Mesenteric fat pad (tissue), 1 donor: Measurements from ENCODE around the gene PLPP4. TPM values are rescaled to one million over a fixed set of nuclear protein-coding genes. Genes with fewer than 3 reads are reported as not detected.
"Not testable (repeated sequence)": the region's sequence is repeated elsewhere in the genome, so short reads cannot be mapped to it uniquely, and the experiment has no call there.

Experiments
- DNase-seq: peaks from one replicate; pipeline ENCODE4 v3.0.0-alpha.2; 2020; ENCODE audit warnings: low spot score
- total RNA-seq: library from RNA; stranded (reverse); fragmentation: NEBNext Ultra II Directional; extraction: Animal tissue kit (Norgen Biotek cat#: 25700); gene quantifications from one replicate; pipeline ENCODE4 v1.2.1, GENCODE V29; 2021
- donor health status: DM: yes; HTN: yes; CAD: no.

The PLPP4 gene
- total RNA-seq, 1 donor from 2014 or later = not detected

DNA sequence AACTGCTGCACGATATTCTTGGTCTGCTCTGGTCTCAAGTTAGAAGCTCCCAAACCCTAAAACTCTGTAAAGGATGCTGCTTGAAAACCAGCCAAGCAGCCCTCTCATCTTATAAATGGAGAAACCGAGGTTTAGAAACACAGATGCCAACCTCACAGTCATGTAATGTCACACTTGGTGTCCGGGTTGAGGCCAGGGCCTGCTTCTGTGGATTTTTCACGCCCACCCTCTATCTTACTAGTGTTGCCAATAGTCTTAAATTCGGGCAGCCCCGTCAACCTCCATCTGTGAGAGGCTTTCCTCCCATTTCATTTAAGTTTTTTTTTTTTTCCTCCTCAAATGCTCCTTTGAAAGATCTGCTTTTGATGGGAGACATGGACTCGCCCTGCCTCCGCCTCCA lies 28.9 kb downstream of the PLPP4 start:
- no peak for DNase-seq

- no peak for DNase-seq
These were observed 29.7 kb downstream of the PLPP4 start for GRCh38 chr10:120486671-120487205.

- no peak for DNase-seq
These were observed 33.3 kb downstream of the PLPP4 start for GRCh38 chr10:120490288-120490687.

DNA sequence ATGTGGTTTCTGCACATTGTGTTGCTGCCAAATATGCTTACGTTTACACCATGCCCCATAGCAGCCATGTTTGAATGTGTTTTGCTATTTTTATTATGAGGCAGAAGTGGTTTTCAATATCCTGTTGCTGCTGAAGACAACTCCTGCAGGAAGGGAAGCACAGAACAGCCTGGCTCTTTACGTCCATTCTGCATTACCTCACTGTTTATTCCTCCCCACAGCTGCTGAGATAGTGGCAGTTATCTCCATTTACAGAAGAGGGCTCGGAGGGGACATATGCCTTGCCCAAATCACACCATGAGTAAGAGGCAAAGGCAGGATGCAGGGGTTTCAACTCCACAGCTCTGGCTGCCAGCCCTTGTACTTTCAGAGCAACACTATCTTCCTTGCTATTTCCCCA lies 35.3 kb downstream of the PLPP4 start:
- no peak for DNase-seq

GRCh38 chr10:120493411-120494312 lies 36.6 kb downstream of the PLPP4 start:
- no peak for DNase-seq

- no peak for DNase-seq
These were observed 37.3 kb downstream of the PLPP4 start for GRCh38 chr10:120494313-120494710.

DNA sequence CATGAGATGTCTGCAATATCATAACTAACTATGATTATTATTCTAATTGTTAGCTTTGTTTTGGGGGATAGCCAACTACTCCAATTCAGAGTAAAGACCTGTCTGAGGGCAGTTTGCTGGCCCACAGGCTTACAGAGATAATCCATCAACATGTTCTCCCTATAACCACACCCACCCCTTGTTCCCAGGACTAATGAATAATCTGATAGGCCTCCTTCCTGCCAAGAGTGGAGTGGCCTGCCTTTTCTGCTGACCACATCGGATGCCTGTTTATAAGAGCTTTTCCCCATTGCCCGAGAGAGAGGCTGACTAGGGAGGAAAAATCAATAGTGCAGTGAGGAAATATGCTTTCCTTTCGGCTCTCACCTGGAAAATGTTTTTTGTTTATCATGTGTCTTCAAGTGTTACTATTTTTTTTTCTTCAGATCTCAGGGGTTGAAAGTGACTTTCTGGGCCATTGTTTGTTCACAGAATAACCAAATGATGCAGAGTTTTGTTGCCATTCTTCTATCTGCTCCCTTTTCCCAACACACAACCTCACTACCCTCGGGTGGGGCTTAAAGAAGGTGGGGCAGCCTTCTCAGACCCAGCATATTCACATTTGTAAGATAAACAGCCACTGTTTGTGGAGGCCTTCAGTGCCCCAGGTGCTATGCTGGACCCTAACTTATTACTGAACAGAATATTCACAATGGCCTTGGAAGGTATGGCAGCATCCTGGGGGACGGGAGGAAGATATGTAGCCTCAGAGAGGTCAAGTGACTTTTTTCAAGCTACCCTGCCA lies 38.4 kb downstream of the PLPP4 start:
- no peak for DNase-seq

GRCh38 chr10:120499883-120500282 lies 42.9 kb downstream of the PLPP4 start:
- DNase-seq = no peak

DNA sequence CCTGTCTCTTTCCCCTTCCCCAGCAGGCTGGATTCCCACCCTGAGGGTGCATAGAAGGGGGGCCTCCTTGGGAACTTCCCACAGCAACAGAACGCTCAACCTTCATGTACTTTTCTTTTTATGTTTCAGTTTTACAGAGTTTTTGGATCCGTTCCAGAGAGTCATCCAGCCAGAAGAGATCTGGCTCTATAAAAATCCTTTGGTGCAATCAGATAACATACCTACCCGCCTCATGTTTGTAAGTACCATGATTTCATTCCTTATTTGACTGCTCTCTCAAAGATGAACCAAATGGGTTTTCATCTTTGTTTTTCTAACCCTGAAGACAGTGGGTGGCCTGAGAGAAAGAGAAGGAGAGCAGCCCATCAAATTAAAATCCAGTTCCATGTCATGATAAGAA lies 46.7 kb downstream of the PLPP4 start:
- no peak for DNase-seq

DNA sequence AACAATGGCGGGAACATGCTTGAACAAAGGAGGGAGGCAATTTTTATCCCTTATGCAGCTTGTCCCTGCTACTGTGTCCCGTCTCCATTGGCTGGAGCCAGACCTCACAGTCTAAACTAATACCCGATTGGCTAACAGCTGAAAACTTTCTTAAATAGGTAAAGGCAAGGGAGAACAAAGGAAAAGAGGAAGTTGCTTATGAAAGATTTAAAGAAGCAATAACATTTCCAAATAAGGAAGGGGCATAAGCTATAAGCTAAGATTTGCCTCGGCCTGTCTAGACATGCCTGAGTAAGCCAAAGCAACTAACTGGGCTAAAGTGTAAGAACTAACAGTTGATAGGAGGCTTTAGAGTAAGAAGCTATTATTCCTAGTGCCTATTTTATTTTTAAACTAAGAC lies 47.2 kb downstream of the PLPP4 start:
- not testable (repeated sequence) for DNase-seq

DNA sequence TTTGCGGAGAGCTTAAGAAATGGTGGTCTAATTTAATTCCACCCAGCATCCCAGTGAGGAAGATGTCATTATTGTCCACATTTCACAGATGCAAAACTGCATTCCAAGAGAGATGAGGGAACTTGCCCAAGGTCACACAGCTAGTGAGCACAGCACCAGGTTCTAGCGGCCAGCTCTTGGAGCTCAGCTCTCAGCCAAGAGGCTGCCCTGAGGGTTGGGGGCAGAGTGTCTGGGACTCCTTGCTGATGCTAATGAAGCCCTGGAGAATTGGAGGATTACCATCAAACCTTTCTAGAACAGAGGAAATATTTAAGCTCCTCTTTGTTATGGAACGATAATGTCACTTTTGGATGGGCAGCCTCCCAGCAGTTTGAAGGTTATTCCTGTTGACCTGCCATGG lies 48.0 kb downstream of the PLPP4 start:
- DNase-seq = no peak

DNA sequence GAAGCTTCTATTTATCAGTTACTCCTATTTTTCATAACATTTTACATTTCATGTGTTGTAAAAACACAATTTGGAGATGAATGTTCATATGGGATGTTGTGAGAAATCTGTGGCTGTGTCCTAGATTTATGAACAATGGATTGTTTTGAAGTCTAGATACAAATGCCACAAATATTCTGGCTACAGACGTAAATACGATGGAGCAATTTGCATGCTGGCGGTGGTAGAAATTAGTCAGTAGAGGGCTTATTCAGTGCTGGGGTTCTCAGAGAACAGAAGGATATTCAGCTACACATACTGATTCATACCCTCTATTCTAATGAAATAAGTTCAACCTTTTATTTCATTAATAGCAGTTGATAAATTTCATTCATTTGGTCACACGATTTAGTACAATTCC lies 48.8 kb downstream of the PLPP4 start:
- DNase-seq = no peak

- no peak for DNase-seq
These were observed 49.6 kb downstream of the PLPP4 start for GRCh38 chr10:120506674-120507073.

- no peak for DNase-seq
These were observed 50.1 kb downstream of the PLPP4 start for GRCh38 chr10:120507175-120507574.

- DNase-seq = no peak
These were observed 50.6 kb downstream of the PLPP4 start for GRCh38 chr10:120507651-120508050.

- DNase-seq = no peak
These were observed 51.4 kb downstream of the PLPP4 start for GRCh38 chr10:120508393-120508792.

- DNase-seq = no peak
These were observed 51.9 kb downstream of the PLPP4 start for GRCh38 chr10:120508966-120509365.

GRCh38 chr10:120511165-120511564 lies 54.1 kb downstream of the PLPP4 start:
- no peak for DNase-seq

DNA sequence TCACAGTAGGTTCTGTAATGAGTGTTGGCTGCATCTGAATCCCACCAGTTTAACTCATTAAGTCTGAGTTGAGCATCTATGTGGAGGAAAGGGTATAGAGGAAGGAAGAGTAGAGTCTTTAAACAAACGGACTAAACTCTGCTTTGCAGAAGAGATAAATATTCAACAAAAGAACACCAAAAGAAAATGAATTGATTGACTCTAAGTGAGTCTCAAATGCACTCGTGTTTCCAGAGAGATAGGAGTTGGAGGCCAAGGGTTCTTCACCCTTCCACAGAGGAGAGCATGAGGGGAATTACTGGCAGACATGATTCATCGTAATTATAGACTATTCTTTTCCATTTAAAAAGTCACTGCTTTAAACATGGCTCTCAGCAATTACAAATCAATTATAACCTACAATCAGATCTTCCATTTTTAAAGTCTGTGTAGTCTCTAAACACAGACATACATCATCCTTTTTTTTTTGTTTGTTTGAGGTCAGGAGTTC lies 56.3 kb downstream of the PLPP4 start:
- no peak for DNase-seq

GRCh38 chr10:120514035-120514620 lies 57.1 kb downstream of the PLPP4 start:
- no peak for DNase-seq

GRCh38 chr10:120514959-120515358 lies 57.9 kb downstream of the PLPP4 start:
- DNase-seq = no peak

GRCh38 chr10:120515741-120516140 lies 58.7 kb downstream of the PLPP4 start:
- DNase-seq = no peak
